Urothelium cell line (cell line): ENCODE data around the gene C5orf34.
A peak's percentile ranks its signal among the peaks of the same experiment; 100 is the strongest.
"Not testable (repeated sequence)": the region's sequence is repeated elsewhere in the genome, so short reads cannot be mapped to it uniquely, and the experiment has no call there.

Source experiments
- DNase-seq: peaks from one replicate; pipeline ENCODE4 v3.0.0; 2011; ENCODE audit warnings: low spot score, mixed read lengths
- FAIRE-seq: peaks from 2 replicates; lab custom pipeline; 2011; peaks lifted over from hg19 to GRCh38; lab: Jason Lieb, UNC

C5orf34 gene, protein sequence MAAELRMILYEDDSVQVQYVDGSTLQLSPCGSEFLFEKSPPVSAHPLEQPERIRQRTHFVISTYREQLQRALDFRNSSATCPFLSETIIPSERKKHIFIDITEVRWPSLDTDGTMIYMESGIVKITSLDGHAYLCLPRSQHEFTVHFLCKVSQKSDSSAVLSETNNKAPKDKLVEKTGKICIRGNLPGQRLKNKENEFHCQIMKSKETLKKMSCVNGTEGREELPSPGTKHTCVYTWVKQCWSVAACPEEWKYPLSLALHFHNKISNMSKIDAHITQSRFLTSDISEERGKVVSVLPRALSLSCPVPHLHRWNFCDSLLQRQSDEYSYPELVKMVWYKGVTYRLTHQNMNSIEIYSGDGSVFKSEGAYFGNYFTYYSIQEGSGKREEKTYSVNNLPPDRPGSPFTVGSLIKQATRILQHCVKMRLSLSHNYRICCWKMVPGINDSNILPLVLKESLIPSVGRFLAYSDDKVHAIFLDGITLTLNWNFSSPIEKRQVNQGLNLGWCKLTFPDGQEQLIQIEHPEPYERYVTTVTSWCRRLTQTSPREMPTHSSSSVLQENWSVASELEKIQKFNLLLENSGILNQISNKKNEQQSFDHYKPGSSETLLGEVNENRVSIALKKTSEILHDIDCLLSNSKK

DNA sequence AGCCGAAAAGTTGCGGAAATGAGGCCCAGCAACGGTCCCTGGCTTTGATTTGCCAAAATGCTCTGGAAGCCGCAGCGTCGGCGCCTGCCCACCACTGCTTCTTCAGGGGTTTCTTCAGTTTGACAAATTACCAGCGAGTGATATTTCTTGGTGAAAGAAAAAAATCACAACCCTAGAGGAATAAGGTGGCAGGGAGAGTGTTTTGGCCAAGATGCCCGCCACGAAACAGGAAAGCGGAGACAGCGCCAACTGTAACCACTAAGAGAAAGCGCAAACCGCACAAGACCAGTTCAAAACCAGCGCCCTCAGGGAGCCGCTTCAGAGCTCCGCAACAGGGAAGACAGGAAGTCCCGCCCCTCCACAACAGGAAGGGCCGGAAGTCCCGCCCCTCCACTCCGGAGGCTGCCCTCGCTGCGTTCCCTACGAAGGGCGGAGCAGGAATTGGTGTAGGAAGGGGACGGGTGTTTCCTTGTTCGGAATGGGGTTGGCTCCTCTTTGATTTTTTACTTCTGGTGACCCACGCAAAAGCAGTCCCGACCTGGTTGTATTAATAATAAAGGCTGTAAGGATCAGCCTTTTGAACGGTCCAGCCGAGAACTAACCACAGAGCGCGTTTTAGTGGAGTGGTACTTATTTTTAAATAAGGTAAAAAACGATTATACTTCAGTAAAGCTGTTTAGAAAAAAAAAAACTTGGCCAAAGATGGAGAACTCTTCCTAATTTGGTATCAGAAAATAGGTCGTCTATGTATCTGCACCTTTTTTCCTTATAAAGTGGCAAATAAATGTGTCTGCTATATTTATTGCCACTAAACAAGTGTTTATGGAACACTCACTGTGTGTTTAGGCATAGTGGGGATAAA lies at the start of gene C5orf34:
TSS of gene C5orf34 (minus strand) at position 333 of the 862 bp plus-strand sequence. CDS start 5,809 bp downstream, outside the sequence.
- DNase-seq (peak; percentile 100), FAIRE-seq (no peak)

DNA sequence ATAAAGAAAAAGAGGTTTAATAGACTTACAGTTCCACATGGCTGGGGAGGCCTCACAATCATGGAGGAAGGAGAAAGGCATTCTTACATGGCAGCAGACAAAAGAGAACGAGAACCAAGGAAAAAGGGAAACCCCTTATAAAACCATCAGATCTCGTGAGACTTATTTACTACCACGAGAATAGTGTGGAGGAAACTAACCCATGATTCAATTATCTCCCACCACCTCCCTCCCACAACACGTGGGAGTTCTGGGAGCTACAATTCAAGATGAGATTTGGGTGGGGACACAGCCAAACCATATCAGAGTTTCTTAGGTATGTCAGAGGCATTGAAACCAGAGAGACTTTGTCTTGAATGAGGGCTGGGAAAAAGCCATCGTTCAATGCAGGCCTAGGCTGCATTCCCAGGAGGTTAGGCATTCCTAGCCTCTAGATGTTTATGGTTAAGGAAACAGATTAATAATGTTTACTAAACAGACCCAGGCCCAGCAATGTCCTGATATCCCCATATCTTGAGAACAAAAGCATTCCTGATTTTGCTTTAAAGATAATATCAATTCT lies 49.4 kb upstream of the C5orf34 start:
- no peak for DNase-seq
- FAIRE-seq: no peak

DNA sequence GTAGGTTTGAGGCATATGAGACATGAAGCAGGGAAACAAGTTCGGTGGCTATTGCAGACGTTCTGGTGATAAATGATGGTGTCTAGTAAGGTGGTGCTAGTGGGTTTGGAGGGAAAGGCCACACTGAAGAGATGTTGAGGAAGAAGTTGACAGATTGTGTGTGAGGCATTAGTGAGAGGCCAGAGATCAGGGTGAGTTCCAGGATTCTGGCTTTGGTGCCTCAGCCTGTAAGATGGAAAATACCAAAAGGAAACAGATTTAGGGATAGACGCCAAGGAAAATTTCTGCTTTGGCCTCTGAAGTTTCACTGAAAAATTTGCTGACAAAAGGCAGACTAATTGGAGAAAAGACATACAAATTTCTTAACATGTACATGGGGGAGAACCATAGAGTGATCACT lies 48.4 kb upstream of the C5orf34 start:
- DNase-seq (no peak), FAIRE-seq (no peak)

DNA sequence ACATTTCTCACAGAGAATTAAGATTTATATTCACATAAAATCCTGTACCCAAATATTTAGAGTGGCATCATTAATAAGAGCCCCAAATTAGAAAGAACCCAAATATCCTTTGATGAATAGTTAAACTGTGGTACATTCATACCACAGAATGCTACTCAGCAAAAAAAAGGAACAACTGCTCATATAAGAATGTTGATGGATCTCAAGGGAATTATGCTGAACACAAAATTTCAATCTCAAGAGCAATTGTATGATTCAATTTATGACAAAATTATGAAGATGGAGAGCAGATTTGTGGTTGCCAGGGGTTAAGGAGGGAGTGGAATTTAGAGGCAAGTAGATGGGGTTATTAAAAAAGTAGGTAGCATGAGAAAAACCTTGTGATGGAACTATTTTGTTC lies 46.4 kb upstream of the C5orf34 start:
- FAIRE-seq (no peak), DNase-seq (no peak)

DNA sequence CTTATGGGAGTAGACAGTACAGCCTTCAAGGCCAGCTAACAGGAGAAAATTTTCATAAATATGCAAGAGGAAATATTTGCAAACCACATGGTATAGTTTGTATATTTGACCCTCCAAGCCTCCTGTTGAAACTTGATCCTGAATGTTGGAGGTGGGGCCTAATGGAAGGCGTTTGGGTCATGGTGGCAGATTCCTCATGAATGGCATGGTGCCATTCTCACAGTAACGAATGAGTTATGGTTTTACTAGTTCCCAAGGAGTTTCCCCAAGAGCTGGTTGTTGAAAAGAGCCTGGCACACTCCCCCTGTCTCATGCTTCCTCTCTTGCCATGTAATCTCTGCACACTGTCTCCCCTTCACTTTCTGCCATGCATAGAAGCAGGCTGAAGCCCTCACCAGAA lies 45.2 kb upstream of the C5orf34 start:
- FAIRE-seq (no peak), DNase-seq (no peak)

DNA sequence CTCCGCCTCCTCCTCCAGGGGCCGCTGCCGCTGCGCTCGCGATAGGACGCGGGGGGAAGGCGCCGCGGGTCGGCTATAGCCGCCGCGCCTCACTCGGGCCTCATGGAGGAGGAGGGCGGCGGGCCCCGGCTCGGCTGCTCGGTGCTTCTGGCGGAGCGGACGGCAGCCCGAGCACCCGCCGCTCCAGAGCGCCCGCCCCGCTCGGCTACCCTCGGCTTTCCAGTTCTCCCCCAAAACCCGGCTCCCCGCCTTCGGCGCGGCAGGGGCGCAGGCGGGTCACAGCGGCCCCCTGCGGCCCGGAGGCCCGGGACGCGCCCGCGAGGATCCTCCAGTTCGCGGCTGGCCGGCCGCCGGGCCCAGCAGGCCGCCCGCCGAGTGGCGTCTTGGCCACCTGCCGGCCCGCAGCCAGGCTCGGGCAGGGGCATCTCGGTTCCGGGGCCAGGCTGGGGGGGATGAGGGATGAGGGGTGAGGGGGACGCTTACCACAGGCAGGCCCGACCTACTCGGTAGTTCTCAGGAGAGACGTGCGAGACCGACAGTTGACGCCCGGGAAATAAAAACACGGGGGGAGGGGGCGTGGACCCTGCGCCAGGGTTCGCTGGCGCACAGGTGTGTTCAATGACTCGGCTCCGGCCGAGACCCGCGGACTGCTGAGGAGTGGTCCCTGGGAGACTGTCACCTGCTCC lies 42.1 kb upstream of the C5orf34 start, which contains the start of gene PAIP1:
TSS of gene PAIP1 (minus strand) at position 221 of the 686 bp plus-strand sequence. CDS start 231 bp downstream, outside the sequence.
- FAIRE-seq (peak; percentile 62), DNase-seq (peak; percentile 94)

DNA sequence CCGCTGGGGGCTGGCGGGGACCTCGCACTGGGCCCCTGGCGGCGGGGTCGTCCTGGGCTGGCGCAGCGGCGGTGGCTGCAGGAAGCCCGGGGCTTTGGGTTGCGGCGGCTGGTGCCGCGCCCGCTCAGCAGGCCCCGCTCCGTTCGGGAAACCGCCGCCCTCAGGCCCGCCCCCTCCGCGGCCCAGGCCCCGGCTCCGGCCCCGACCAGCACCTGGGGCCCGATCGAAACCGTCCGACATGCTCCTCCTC lies 41.6 kb upstream of the C5orf34 start:
- not testable (repeated sequence) for FAIRE-seq, DNase-seq

DNA sequence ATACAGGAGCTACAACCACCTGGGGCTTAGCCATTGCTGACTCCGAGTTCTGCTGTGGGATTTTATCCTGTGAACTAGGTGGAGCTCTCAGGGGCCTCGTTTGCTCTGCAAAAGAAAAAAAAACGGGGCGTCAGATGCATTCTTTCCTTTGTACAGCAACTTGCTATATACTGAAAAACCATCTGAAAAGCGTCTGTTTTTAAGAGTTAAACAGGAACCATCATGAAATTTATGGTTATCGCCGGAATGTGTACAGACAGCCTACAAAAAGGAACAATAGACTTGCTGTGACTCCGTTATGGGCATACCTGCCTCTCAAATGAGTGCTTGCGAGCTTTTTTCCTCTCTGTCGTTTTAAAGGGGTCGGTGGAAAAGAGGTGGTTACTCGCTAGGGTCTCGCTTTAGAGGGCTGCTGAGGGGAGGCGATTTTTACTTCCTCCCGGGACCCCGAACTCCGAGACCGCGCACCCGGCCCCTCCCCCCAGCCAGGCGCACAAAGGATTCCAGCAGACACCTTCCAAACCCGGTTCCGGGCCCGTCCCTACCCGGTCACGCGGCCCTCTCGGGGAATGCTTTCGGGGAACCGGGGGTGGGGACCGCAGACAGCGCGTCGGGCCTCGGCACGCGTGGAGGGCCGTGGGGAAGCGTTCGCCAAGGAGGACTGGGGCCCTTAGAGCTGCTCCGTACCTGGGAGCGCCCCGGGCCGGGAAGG lies 41.1 kb upstream of the C5orf34 start:
- DNase-seq: peak; percentile 70
- FAIRE-seq: no peak

DNA sequence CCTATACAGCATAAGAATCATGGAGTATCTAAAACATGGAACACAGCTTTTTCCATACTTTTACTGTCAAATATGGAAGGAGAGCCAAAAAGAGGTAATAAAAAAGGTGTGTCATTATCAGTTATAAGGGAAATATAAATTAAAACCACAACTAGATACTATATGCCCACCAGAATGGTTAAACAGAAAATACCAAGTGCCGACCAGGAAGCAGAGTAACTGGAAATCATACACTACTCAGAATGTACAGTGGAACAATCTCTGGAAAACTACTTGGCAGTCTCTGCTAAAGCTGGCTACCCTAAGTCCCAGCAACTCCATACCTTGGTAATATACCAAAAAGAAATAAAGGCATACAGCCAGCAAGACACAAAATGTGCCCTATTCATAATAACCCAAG lies 39.5 kb upstream of the C5orf34 start:
- DNase-seq (no peak), FAIRE-seq (no peak)

DNA sequence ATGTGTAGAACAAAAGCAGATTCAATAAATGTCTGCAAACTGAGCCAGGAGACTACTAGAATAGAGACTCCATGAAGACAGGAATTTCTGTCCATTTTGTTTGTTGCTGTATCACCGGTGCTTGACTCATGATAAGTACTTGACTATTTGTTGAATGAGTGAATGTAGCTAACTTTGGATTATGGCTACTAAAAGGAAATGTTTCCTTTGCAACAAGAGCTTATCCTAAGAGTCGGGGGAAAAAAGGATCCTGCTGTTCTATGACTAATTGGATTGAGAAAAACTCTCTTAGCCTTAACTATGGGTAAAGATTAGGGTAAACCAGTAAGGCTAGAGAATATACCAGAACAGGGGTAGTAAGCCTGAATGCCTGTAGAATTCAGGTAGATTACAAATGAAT lies 38.4 kb upstream of the C5orf34 start:
- DNase-seq (no peak), FAIRE-seq (no peak)

DNA sequence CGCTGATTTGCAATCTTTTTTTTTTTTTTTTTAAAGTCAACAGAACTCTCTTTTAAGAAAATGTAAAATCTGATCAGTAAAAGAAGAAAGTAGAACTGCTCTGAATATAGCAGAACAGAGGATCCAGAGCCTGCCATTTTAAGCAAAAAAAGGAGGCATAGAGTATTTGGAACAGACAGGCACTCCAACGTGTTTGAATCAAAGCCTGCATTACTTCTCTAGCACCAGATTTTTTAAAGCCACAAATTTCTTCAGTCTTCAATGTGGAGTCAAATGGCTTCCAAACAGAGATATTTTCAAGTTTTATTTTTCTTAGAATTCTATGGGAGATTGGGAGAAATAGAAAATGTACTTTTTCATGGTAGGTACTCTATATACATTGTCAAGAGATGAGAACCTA lies 36.8 kb upstream of the C5orf34 start:
- DNase-seq (no peak), FAIRE-seq (no peak)

DNA sequence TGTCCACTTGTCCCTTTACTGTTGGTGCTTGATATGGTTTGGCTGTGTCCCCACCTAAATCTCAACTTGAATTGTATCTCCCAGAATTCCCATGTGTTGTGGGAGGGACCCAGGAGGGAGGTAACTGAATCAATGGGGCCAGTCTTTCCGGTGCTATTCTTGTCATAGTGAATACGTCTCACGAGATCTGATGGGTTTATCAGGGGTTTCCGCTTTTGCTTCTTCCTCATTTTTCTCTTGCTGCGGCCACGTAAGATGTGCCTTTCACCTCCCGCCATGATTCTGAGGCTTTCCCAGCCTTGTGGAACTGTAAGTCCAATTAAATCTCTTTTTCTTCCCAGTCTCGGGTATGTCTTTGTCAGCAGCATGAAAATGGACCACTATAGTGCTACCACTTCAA lies 34.3 kb upstream of the C5orf34 start:
- not testable (repeated sequence) for DNase-seq, FAIRE-seq

DNA sequence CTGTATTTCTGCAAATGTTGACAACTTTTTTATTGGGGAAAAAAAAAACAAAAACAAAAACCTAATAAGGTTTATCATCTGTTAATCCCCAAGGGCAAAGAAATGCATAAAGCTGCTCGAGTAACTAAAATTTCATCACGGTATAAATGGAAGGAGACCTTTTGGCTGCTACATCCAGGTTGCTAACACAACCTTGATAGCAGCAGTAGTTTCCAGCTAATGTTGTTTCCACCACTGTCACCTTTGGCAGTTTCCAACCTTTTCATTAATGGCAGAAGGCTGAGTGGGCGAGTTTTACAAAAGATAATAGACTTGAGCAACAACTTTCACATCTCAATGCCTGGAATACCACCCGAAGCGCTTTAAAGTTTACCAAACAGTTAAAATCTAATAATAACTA lies 33.4 kb upstream of the C5orf34 start:
- FAIRE-seq: no peak
- no peak for DNase-seq

DNA sequence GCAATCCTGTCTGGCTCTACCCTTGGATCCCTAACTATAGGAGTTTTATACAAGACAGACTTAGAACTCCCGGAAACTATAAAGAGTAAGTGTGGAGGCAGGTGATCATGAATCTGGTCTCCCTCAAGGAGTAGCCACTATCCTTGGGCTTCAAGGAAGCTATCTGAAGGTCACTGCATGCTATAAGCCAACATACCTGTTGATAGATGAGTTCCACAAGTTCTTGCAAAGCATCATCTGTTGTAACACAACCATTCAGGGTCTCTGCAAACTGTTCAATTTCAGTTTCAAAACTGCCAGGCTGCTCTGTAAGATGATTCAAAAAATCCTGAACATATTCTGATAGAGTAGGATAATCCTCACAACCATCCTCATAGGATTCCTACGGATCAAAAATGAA lies 32.6 kb upstream of the C5orf34 start:
- DNase-seq (no peak), FAIRE-seq (no peak)

DNA sequence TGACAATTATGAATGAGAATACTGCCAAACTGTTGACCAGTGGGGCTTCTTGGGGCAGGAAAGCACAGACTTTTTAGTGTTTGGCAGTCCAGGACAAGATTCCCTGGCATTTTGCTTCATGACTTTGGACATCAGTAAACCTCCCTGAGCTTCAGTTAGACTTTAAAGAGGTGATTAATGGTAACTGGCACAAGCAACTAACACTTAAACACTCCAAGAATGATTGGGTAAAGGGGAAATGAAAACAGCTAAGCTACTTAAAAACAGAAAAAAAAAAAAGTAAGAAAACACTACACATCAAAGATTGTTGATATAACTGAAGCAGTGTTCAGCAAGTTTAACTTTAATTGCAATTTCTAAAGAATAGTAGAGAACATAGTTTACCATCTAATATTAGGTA lies 28.5 kb upstream of the C5orf34 start:
- FAIRE-seq: no peak
- no peak for DNase-seq

DNA sequence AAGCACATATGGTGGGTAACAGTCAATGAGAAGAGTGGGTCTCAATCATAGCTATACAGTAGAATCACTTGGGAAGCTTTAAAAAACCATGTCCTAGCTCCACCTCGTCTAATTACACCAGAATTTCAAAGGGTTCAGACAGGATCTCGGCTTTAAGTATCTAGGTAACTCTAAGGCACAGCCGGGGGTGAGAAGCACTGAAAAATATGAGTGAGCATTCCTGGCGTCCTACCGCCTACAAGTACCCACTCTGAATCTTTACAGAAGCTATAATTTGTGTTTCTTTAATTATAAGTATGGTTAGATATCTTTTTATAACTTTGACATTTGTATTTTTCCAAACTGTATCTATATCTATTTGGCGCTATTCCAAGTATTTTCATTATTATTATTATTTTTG lies 25.8 kb upstream of the C5orf34 start:
- FAIRE-seq: no peak
- no peak for DNase-seq

DNA sequence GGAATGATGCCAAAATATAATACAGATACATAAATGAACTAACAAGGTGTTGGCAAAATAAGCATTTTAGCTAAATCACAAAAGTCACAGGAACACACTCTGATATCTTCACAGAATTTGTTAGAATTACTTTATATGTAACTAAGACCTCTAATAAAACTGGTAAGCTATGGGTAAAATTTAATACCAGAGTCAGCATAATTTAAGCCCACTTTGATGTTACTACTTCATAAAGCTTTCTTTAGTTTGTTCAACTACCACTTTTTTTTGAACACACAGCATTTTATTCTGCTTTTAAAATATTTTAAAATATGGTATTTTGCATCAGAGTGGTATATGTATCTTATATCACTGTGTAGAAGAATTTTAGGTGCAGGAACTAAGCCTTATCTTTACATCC lies 22.0 kb upstream of the C5orf34 start:
- no peak for FAIRE-seq
- no peak for DNase-seq

DNA sequence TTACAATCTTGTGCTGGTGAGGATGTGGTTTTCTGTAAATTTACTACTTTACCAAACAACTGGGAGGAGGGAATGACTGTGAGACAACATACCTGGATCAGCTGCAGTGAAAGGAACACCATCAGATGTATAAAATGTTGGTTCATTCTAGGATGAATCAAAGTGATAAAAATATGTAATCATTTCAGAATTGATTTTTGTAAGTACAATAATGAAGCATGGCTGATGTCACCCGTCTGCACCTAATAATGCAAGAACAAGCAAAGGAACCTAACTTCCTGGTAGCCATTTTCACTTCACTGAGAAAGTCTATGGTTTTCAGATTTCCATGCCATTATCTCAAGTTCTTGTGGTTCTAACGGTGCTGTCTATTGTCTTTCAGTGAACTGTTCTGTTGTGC lies 18.7 kb upstream of the C5orf34 start:
- no peak for FAIRE-seq
- DNase-seq: no peak

DNA sequence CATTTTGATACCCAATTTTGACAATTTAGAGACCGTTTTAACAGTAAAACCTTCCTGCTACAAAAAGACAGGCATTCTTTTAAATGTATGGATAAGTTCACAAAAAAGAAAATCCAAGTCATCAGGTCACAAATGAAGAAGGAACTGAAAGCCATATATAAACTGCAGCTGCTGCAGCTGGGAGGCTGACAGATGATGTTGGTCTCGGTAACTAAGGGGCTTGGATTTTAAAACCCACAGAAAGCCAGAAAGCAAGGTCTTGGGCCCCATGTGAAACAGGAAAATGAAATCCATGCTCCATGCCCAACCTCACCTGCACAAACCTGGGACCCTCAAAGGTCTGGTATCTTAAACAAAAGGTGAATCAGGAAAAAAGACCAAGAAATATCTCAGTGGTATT lies 15.7 kb upstream of the C5orf34 start:
- DNase-seq: no peak

DNA sequence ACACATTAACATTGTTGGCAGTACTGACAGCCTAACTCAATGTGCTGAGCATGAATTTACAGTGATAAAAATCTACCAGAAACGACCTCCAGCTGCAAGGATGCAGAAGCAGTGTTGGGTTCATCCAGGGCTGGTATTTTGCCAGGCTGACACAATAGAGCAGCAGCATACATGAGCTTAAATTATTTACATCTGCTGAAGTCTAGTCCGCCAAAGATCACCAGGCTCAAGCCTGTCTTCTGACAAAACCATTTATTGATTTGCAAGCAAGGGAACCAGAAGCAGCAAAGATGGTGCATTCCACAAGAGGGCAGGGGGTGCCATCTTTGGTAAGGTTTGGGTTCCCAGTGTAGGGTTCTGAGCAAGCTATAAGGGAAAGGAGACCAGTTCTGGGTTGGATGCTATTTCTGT lies 8.7 kb upstream of the C5orf34 start:
- FAIRE-seq: no peak

More for the DNA sequence above, 15.7 kb upstream of the C5orf34 start:
- FAIRE-seq: no peak

More for the DNA sequence above, 8.7 kb upstream of the C5orf34 start:
- DNase-seq: no peak
